ENCODE measurements around the gene NGFR. TPM values are rescaled to one million over a fixed set of nuclear protein-coding genes. Genes with fewer than 3 reads are reported as not detected.
A peak's percentile ranks its signal among the peaks of the same experiment; 100 is the strongest.

NGFR gene
- total RNA-seq, 1 donor from 2014 or later: 334 TPM

DNA sequence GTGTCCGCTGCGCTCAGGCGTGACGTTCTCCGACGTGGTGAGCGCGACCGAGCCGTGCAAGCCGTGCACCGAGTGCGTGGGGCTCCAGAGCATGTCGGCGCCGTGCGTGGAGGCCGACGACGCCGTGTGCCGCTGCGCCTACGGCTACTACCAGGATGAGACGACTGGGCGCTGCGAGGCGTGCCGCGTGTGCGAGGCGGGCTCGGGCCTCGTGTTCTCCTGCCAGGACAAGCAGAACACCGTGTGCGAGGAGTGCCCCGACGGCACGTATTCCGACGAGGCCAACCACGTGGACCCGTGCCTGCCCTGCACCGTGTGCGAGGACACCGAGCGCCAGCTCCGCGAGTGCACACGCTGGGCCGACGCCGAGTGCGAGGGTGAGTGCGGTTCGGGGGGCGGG is 11.2 kb downstream of the NGFR start:
- DNase-seq (ENCODE audit: low read depth, low spot score): no peak
- TF ChIP-seq CTCF (conservative IDR thresholded peaks at IDR 0.05): no peak
- Mint-ChIP-seq H3K9me3 (no peaks in the 10 kb centered on the region), H3K27me3 (ENCODE audit: low read depth) (peaks cover 8% of the 10 kb centered on the region), H3K4me3 (no peak overlapping the region), H3K4me1 (peaks cover 44% of the 10 kb centered on the region), H3K27ac (ENCODE audit: unreplicated experiment) (no peak overlapping the region), H3K36me3 (ENCODE audit: low read depth) (peaks cover 9% of the 10 kb centered on the region)

DNA sequence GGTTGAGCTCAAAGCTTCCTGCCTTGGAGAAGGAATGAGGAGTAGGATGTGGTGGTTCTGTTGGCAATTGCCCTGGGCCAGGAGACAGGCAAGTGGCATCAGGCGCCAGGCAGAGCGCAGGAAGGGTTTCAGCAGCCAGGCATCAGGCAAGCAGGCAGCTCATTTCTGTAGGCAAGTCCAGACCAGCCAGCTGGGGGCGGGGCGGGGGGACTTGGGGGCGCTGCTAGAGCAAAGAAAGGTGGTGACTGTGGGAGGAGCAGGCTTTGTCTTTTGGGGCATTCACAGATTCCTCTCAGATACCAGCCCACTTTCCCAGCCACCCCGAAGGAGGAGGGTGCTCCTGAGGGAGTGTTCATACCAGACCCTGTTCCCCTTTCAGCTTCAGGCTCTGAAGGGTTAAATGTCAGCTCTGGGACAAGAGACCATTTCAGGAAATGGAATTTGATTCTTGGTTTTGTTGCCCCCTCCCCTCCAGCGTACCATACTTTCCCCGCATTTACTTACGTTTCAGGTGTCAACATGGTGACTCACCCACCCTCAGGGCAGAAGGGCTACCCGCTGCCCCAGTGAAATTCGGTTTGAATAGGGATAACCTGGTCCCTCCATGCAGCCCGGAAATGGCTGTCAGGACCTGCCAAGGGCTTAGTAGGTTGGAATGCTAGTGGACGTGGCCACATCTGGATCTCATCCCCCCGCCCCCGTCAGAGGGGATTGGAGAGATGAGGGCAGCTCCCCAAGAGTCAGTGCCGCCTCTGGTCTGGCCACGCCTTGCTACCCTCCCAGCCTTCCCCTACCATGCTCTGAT is 13.2 kb downstream of the NGFR start:
- Mint-ChIP-seq H3K4me1 (peaks cover 37% of the 10 kb centered on the region), H3K4me3 (peak overlapping the region; percentile 13), H3K27ac (ENCODE audit: unreplicated experiment) (peak overlapping the region; percentile 4), H3K27me3 (ENCODE audit: low read depth) (peaks cover 5% of the 10 kb centered on the region), H3K36me3 (ENCODE audit: low read depth) (peaks cover 6% of the 10 kb centered on the region), H3K9me3 (no peaks in the 10 kb centered on the region)
- TF ChIP-seq CTCF (conservative IDR thresholded peaks at IDR 0.05): no peak
- no peak for DNase-seq (ENCODE audit: low read depth, low spot score)

GRCh38 chr17:49508866-49509587 is 13.9 kb downstream of the NGFR start:
- Mint-ChIP-seq H3K4me3 (peak overlapping the region; percentile 13), H3K27ac (ENCODE audit: unreplicated experiment) (no peak overlapping the region), H3K9me3 (no peaks in the 10 kb centered on the region), H3K27me3 (ENCODE audit: low read depth) (peaks cover 3% of the 10 kb centered on the region), H3K36me3 (ENCODE audit: low read depth) (peaks cover 3% of the 10 kb centered on the region), H3K4me1 (peaks cover 36% of the 10 kb centered on the region)
- DNase-seq (ENCODE audit: low read depth, low spot score): no peak
- TF ChIP-seq CTCF (conservative IDR thresholded peaks at IDR 0.05): no peak

- no peak for DNase-seq (ENCODE audit: low read depth, low spot score)
- Mint-ChIP-seq H3K9me3 (no peaks in the 10 kb centered on the region), H3K4me1 (peaks cover 37% of the 10 kb centered on the region), H3K27ac (ENCODE audit: unreplicated experiment) (no peak overlapping the region), H3K4me3 (no peak overlapping the region), H3K36me3 (ENCODE audit: low read depth) (peaks cover 4% of the 10 kb centered on the region), H3K27me3 (ENCODE audit: low read depth) (no peaks in the 10 kb centered on the region)
- no peak for TF ChIP-seq CTCF (conservative IDR thresholded peaks at IDR 0.05)
These were observed 14.5 kb downstream of the NGFR start for GRCh38 chr17:49509588-49509917.

GRCh38 chr17:49510059-49510719 is 15.1 kb downstream of the NGFR start:
- H3K4me1 Mint-ChIP-seq: peaks cover 43% of the 10 kb centered on the region
- peaks cover 2% of the 10 kb centered on the region for H3K27me3 Mint-ChIP-seq (ENCODE audit: low read depth)
- no peak for DNase-seq (ENCODE audit: low read depth, low spot score)
- no peak overlapping the region for H3K4me3 Mint-ChIP-seq
- H3K9me3 Mint-ChIP-seq: no peaks in the 10 kb centered on the region
- no peak overlapping the region for H3K27ac Mint-ChIP-seq (ENCODE audit: unreplicated experiment)
- TF ChIP-seq CTCF (conservative IDR thresholded peaks at IDR 0.05): no peak
- H3K36me3 Mint-ChIP-seq (ENCODE audit: low read depth): peaks cover 4% of the 10 kb centered on the region

Data from neural crest cell (in vitro differentiated cells).